Transverse colon (tissue), 4 donors: ENCODE results near the gene NAALADL2. TPM values are rescaled to one million over a fixed set of nuclear protein-coding genes. Genes with fewer than 3 reads are reported as not detected.

ENCODE experiments used
- DNase-seq: peaks from one replicate; pipeline ENCODE4 v3.0.0-alpha.2; 2019
- H3K27ac ChIP-seq, 4 donors: fragments of 200-600 bp; sonication (generic); 2 replicates each; pipeline ENCODE4 v1.5.1; 2016 to 2018; ENCODE audit warnings: inconsistent platforms in 4 of 4
- H3K27me3 ChIP-seq: fragments of 200-600 bp; sonication (generic); 2 replicates; pipeline ENCODE4 v1.5.1; 2017; ENCODE audit warnings: inconsistent platforms
- H3K36me3 ChIP-seq, 4 donors: fragments of 200-600 bp; sonication (generic); 2 replicates each; pipeline ENCODE4 v1.5.1; 2017 to 2019; ENCODE audit warnings: inconsistent platforms in 4 of 4
- H3K4me1 ChIP-seq, 4 donors: fragments of 200-600 bp; sonication (generic); 2 replicates each; pipeline ENCODE4 v1.5.1; 2017 to 2020; ENCODE audit warnings: inconsistent platforms in 4 of 4
- H3K4me3 ChIP-seq, 4 donors: fragments of 200-600 bp; sonication (generic); 1 replicate in 1 of 4; 2 replicates in 3 of 4; pipeline versions ENCODE4 v1.5.1 to v1.6.1; 2017 to 2019; ENCODE audit warnings: inconsistent platforms in 4 of 4
- H3K9me3 ChIP-seq, 2 donors: fragments of 200-600 bp; sonication (generic); 2 replicates each; pipeline ENCODE4 v1.5.1; 2017 to 2019; ENCODE audit warnings: inconsistent platforms in 2 of 2
- CTCF ChIP-seq, 5 experiments: fragments of 200-600 bp in 3 of 5; fragments of 450-650 bp in 2 of 5; sonication (generic) in 3 of 5; IDR thresholded peaks; 1 replicate in 2 of 5; 2 replicates in 3 of 5; pipeline ENCODE4 v1.5.1; 2016 to 2017; ENCODE audit warnings: antibody characterized with exemption in 5 of 5, inconsistent platforms in 3 of 5, mild to moderate bottlenecking in 2 of 5, moderate library complexity in 1 of 5
- EP300 ChIP-seq: sonication (generic); formaldehyde crosslinking; IDR thresholded peaks from one replicate; pipeline ENCODE4 v1.6.1; 2017; ENCODE audit warnings: antibody characterized with exemption, low read depth
- POLR2A ChIP-seq: fragments of 450-650 bp; IDR thresholded peaks from one replicate; pipeline ENCODE4 v1.6.1; 2016; ENCODE audit warnings: antibody characterized with exemption, mild to moderate bottlenecking, moderate library complexity
- POLR2AphosphoS5 ChIP-seq, 3 donors: sonication (generic); formaldehyde crosslinking; IDR thresholded peaks; one replicate each; pipeline ENCODE4 v1.6.1; 2016; ENCODE audit warnings: antibody characterized with exemption in 3 of 3
- WGBS, 2 donors: methylation state at CpG; one replicate each; pipeline ENCODE4 v1.1.5; 2018; ENCODE audit warnings: low coverage in 1 of 2; 5-methylcytosine and 5-hydroxymethylcytosine counted together
- in situ Hi-C, 4 donors: fragments of 200-750 bp; cut with MboI; loops; one replicate each; pipeline versions ENCODE4 v1.15.0 to v1.15.1; 2017; ENCODE audit warnings: low sequenced_read_pairs in 3 of 4, low pct_ligation_motif_present in 1 of 4, low pct_unique_long_range_greater_than_20kb in 1 of 4
- intact Hi-C: fragments of 100-400 bp; cut with DNase I; formaldehyde crosslinking; loops from one replicate; pipeline ENCODE4 v1.15.1; 2023; ENCODE audit warnings: low total_unique reads
- total RNA-seq, 4 donors: library from RNA; depleted of rRNA; stranded (reverse); fragments of >200 nt; gene quantifications; one replicate each; pipeline ENCODE4 v1.1.0, GENCODE V29; 2016

NAALADL2 gene
- total RNA-seq, 4 donors from 2014 or later, result 10.1 to 22.7 (median 15.1) TPM

- no peak overlapping the region for H3K27ac ChIP-seq
- H3K4me3 ChIP-seq, result no peak overlapping the region
- WGBS, 2 donors, result 56 to 80% methylated on average over 1 of the region's 1 CpG
- DNase-seq, result no peak
- no peaks in the 10 kb centered on the region for H3K4me1 ChIP-seq
- H3K9me3 ChIP-seq, result no peaks in the 10 kb centered on the region
- in situ Hi-C loops (no loop called here), intact Hi-C loops (no loop called here)
- no peaks in the 10 kb centered on the region for H3K27me3 ChIP-seq
- no peaks in the 10 kb centered on the region for H3K36me3 ChIP-seq
- TF ChIP-seq POLR2A, result no peak
- no peak for TF ChIP-seq POLR2AphosphoS5 (IDR thresholded peaks at IDR 0.05)
Measured at GRCh38 chr3:175279911-175280310, 420.8 kb downstream of the NAALADL2 start.

GRCh38 chr3:175287361-175287963 lies 428.3 kb downstream of the NAALADL2 start:
- no peaks in the 10 kb centered on the region for H3K4me1 ChIP-seq
- H3K36me3 ChIP-seq, result no peaks in the 10 kb centered on the region
- no peak for TF ChIP-seq POLR2A
- no peak for TF ChIP-seq CTCF (IDR thresholded peaks at IDR 0.05)
- no peak for TF ChIP-seq POLR2AphosphoS5 (IDR thresholded peaks at IDR 0.05)
- TF ChIP-seq EP300, result no peak
- H3K27ac ChIP-seq, result no peak overlapping the region
- 82 to 89% methylated on average over 3 of the region's 3 CpGs for WGBS, 2 donors
- no peaks in the 10 kb centered on the region for H3K9me3 ChIP-seq
- H3K4me3 ChIP-seq, result no peak overlapping the region
- in situ Hi-C loops, result no loop called here
- intact Hi-C loops, result no loop called here
- no peaks in the 10 kb centered on the region for H3K27me3 ChIP-seq
- no peak for DNase-seq

- intact Hi-C loops (no loop called here), in situ Hi-C loops (no loop called here)
- Histone ChIP-seq H3K27ac (no peak overlapping the region), H3K27me3 (no peaks in the 10 kb centered on the region), H3K4me3 (no peak overlapping the region), H3K4me1 (no peaks in the 10 kb centered on the region), H3K36me3 (no peaks in the 10 kb centered on the region), H3K9me3 (no peaks in the 10 kb centered on the region)
- TF ChIP-seq EP300, result no peak
- 88 to 89% methylated on average over 2 to 4 of the region's 4 CpGs for WGBS, 2 donors
- DNase-seq, result no peak
Measured at GRCh38 chr3:175288621-175289020, 429.5 kb downstream of the NAALADL2 start.

- H3K4me3 ChIP-seq, result no peak overlapping the region
- H3K4me1 ChIP-seq, result no peaks in the 10 kb centered on the region
- H3K36me3 ChIP-seq, result no peaks in the 10 kb centered on the region
- in situ Hi-C loops (no loop called here), intact Hi-C loops (no loop called here)
- TF ChIP-seq CTCF (IDR thresholded peaks at IDR 0.05) (no peak), POLR2A (no peak), EP300 (no peak), POLR2AphosphoS5 (IDR thresholded peaks at IDR 0.05) (no peak)
- 36 to 61% methylated on average over 2 of the region's 2 CpGs for WGBS, 2 donors
- DNase-seq, result no peak
- H3K9me3 ChIP-seq, result no peaks in the 10 kb centered on the region
- no peak overlapping the region for H3K27ac ChIP-seq
- no peaks in the 10 kb centered on the region for H3K27me3 ChIP-seq
Measured at GRCh38 chr3:175294793-175295192, 435.7 kb downstream of the NAALADL2 start.

GRCh38 chr3:175295248-175296130 lies 436.4 kb downstream of the NAALADL2 start:
- no peak for DNase-seq
- Histone ChIP-seq H3K27me3 (no peaks in the 10 kb centered on the region), H3K27ac (no peak overlapping the region), H3K4me3 (no peak overlapping the region), H3K36me3 (no peaks in the 10 kb centered on the region), H3K9me3 (no peaks in the 10 kb centered on the region), H3K4me1 (no peaks in the 10 kb centered on the region)
- TF ChIP-seq CTCF (IDR thresholded peaks at IDR 0.05), result no peak
- no peak for TF ChIP-seq EP300
- no peak for TF ChIP-seq POLR2A
- TF ChIP-seq POLR2AphosphoS5 (IDR thresholded peaks at IDR 0.05), result no peak
- intact Hi-C loops, result no loop called here
- WGBS, 2 donors, result 20 to 34% methylated on average over 3 to 4 of the region's 4 CpGs
- in situ Hi-C loops, result no loop called here
